ENCODE results near the gene STX17. TPM values are rescaled to one million over a fixed set of nuclear protein-coding genes. Genes with fewer than 3 reads are reported as not detected.

Gene STX17
- total and polyA plus RNA-seq, 10 of the 15 experiments (the other 5 are each of a cell fraction or from before 2014, with no cell fraction given): 11.5 to 29.3 (median 20.0) TPM

DNA sequence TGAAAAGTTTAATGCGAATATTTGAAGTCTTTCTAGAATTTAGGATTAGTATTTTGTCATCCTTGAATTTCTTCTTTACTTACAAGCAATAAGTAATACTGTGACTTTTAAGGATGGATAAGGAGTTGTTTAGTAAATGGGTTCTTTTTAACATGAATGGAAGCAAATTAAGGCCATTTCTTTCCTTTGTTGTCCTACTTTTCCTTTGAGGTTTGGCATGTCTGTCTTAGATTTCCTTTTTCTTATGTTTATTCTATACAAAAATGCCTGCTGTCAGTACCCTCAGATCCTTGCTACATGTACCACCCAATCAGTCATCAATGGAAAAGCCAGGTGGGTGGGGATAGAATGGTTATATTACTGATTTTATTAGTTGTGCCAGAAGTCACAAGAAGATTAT is 10.2 kb downstream of the STX17 start:
- WGBS (ENCODE audit: insufficient coverage, insufficient replicate concordance, low lambda C conversion rate, missing lambda C conversion rate): 88% methylated on average over 1 of the region's 1 CpG
- Histone ChIP-seq H3K36me3 (ENCODE audit: control insufficient read depth in 2 of 2, insufficient read depth in 2 of 2, low read length in 1 of 2) (peaks cover 3 to 17% of the 10 kb centered on the region in 2 experiments), H3K27me3 (replicated peaks in 1 of 2; ENCODE audit: control insufficient read depth in 2 of 2, insufficient read depth in 2 of 2, low read length in 1 of 2) (no peaks in the 10 kb centered on the region), H3K4me3 (no peak overlapping the region), H4K20me1 (ENCODE audit: control insufficient read depth, insufficient read depth) (no peaks in the 10 kb centered on the region), H2AFZ (ENCODE audit: control insufficient read depth, low read depth, low read length) (no peak overlapping the region), H3K79me2 (ENCODE audit: control insufficient read depth, insufficient read depth, low read length) (no peaks in the 10 kb centered on the region; the same call in 1 of the 2 replicates), H3K9ac (ENCODE audit: control insufficient read depth, insufficient read depth, low read length) (no peak overlapping the region), H3K9me3 (replicated peaks; ENCODE audit: control insufficient read depth, insufficient read depth, low read length) (no peaks in the 10 kb centered on the region; the same call in 2 of the 3 replicates), H3K4me1 (ENCODE audit: control insufficient read depth, insufficient read depth, low read length) (no peaks in the 10 kb centered on the region), H3K27ac (ENCODE audit: control insufficient read depth, insufficient read depth) (no peak overlapping the region), H3K4me2 (ENCODE audit: control insufficient read depth, insufficient read depth) (no peak overlapping the region)
- POLR2A ChIA-PET: no interaction called here
- ATAC-seq (no peak), FAIRE-seq (no peak), DNase-seq (ENCODE audit: low read depth, low spot score) (no peak)
- intact Hi-C loops (cut with micrococcal nuclease; ENCODE audit: unreplicated experiment) (no loop called here), in situ Hi-C loops (cut with MboI) (no loop called here)
- SMC1A ChIA-PET (ENCODE audit: uncharacterized antibody, unreplicated experiment): interaction anchor here (1.3 to 1.5 kb wide), 2 partner anchors 8 to 86 kb away, joined by 3 to 9 read pairs; no protein-coding TSS in a partner anchor
- RAD21 ChIA-PET (ENCODE audit: unreplicated experiment): no interaction called here
- BruUV-seq (replicated peaks): no TSS peak
- CTCF ChIA-PET: interaction anchor here (0.6 kb wide), 1 partner anchor 12 kb away, joined by 3 read pairs; no protein-coding TSS in a partner anchor
- TF ChIP-seq POU2F2 (IDR thresholded peaks at IDR 0.05; ENCODE audit: borderline replicate concordance, low read depth, low read length) (no peak), SUPT20H (IDR thresholded peaks at IDR 0.05; ENCODE audit: borderline replicate concordance, control insufficient read depth, low read depth, low read length) (no peak), HDAC2 (IDR thresholded peaks at IDR 0.05) (no peak), SRF (IDR thresholded peaks at IDR 0.05; ENCODE audit: low read depth in 2 of 2, low read length in 2 of 2) (no peak), NFYB (IDR thresholded peaks at IDR 0.05; ENCODE audit: insufficient read depth, low read depth, low read length) (no peak), ZNF207 (IDR thresholded peaks at IDR 0.05; ENCODE audit: borderline replicate concordance) (no peak), EGR1 (IDR thresholded peaks at IDR 0.05; ENCODE audit: borderline replicate concordance in 1 of 2, low read depth in 2 of 2, low read length in 2 of 2) (no peak)
- TF ChIP-seq, protein P1, sequence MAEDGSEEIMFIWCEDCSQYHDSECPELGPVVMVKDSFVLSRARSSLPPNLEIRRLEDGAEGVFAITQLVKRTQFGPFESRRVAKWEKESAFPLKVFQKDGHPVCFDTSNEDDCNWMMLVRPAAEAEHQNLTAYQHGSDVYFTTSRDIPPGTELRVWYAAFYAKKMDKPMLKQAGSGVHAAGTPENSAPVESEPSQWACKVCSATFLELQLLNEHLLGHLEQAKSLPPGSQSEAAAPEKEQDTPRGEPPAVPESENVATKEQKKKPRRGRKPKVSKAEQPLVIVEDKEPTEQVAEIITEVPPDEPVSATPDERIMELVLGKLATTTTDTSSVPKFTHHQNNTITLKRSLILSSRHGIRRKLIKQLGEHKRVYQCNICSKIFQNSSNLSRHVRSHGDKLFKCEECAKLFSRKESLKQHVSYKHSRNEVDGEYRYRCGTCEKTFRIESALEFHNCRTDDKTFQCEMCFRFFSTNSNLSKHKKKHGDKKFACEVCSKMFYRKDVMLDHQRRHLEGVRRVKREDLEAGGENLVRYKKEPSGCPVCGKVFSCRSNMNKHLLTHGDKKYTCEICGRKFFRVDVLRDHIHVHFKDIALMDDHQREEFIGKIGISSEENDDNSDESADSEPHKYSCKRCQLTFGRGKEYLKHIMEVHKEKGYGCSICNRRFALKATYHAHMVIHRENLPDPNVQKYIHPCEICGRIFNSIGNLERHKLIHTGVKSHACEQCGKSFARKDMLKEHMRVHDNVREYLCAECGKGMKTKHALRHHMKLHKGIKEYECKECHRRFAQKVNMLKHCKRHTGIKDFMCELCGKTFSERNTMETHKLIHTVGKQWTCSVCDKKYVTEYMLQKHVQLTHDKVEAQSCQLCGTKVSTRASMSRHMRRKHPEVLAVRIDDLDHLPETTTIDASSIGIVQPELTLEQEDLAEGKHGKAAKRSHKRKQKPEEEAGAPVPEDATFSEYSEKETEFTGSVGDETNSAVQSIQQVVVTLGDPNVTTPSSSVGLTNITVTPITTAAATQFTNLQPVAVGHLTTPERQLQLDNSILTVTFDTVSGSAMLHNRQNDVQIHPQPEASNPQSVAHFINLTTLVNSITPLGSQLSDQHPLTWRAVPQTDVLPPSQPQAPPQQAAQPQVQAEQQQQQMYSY (CRISPR knock-in tag; IDR thresholded peaks at IDR 0.05): no peak
- TF ChIP-seq, protein P2, sequence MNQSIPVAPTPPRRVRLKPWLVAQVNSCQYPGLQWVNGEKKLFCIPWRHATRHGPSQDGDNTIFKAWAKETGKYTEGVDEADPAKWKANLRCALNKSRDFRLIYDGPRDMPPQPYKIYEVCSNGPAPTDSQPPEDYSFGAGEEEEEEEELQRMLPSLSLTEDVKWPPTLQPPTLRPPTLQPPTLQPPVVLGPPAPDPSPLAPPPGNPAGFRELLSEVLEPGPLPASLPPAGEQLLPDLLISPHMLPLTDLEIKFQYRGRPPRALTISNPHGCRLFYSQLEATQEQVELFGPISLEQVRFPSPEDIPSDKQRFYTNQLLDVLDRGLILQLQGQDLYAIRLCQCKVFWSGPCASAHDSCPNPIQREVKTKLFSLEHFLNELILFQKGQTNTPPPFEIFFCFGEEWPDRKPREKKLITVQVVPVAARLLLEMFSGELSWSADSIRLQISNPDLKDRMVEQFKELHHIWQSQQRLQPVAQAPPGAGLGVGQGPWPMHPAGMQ (IDR thresholded peaks at IDR 0.05; ENCODE audit: borderline replicate concordance): no peak
- TF ChIP-seq, protein P3, sequence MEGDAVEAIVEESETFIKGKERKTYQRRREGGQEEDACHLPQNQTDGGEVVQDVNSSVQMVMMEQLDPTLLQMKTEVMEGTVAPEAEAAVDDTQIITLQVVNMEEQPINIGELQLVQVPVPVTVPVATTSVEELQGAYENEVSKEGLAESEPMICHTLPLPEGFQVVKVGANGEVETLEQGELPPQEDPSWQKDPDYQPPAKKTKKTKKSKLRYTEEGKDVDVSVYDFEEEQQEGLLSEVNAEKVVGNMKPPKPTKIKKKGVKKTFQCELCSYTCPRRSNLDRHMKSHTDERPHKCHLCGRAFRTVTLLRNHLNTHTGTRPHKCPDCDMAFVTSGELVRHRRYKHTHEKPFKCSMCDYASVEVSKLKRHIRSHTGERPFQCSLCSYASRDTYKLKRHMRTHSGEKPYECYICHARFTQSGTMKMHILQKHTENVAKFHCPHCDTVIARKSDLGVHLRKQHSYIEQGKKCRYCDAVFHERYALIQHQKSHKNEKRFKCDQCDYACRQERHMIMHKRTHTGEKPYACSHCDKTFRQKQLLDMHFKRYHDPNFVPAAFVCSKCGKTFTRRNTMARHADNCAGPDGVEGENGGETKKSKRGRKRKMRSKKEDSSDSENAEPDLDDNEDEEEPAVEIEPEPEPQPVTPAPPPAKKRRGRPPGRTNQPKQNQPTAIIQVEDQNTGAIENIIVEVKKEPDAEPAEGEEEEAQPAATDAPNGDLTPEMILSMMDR (IDR thresholded peaks at IDR 0.05 in 2 of 3, conservative IDR thresholded peaks at IDR 0.05 in 1 of 3; ENCODE audit: control insufficient read depth in 2 of 3, extremely low read depth in 1 of 3, insufficient read depth in 1 of 3, low read depth in 3 of 3, low read length in 3 of 3): no peak
- TF ChIP-seq, protein P4, sequence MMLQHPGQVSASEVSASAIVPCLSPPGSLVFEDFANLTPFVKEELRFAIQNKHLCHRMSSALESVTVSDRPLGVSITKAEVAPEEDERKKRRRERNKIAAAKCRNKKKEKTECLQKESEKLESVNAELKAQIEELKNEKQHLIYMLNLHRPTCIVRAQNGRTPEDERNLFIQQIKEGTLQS (IDR thresholded peaks at IDR 0.05; ENCODE audit: borderline replicate concordance, extremely low read depth, low read depth, low read length): no peak
- TF ChIP-seq, protein P5, sequence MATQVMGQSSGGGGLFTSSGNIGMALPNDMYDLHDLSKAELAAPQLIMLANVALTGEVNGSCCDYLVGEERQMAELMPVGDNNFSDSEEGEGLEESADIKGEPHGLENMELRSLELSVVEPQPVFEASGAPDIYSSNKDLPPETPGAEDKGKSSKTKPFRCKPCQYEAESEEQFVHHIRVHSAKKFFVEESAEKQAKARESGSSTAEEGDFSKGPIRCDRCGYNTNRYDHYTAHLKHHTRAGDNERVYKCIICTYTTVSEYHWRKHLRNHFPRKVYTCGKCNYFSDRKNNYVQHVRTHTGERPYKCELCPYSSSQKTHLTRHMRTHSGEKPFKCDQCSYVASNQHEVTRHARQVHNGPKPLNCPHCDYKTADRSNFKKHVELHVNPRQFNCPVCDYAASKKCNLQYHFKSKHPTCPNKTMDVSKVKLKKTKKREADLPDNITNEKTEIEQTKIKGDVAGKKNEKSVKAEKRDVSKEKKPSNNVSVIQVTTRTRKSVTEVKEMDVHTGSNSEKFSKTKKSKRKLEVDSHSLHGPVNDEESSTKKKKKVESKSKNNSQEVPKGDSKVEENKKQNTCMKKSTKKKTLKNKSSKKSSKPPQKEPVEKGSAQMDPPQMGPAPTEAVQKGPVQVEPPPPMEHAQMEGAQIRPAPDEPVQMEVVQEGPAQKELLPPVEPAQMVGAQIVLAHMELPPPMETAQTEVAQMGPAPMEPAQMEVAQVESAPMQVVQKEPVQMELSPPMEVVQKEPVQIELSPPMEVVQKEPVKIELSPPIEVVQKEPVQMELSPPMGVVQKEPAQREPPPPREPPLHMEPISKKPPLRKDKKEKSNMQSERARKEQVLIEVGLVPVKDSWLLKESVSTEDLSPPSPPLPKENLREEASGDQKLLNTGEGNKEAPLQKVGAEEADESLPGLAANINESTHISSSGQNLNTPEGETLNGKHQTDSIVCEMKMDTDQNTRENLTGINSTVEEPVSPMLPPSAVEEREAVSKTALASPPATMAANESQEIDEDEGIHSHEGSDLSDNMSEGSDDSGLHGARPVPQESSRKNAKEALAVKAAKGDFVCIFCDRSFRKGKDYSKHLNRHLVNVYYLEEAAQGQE (IDR thresholded peaks at IDR 0.05; ENCODE audit: low read depth, low read length): no peak
